Measurements from ENCODE around the gene TRIM63.
"Not testable (repeated sequence)": the region's sequence is repeated elsewhere in the genome, so short reads cannot be mapped to it uniquely, and the experiment has no call there.

TRIM63 gene

DNA sequence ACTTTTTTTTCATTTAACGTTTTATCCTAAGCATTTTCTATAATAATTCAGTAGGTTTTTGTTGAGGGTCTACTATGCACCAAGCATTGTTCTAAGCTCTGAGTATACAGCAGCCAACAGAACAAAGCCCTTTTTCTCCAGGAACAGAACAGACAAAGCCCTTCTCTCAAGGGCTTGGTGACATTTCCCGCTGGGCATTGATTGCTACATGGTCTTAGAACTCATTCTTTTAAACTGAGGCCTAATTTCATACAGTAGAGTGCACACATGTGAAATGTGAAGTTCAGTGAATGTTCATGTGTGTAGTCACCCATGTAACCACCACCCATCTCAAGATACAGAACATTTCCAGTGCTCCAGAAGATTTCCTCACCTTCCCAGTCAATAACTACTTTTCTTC is 29.0 kb upstream of the TRIM63 start:
- Histone ChIP-seq H3K9me3 (ENCODE audit: control insufficient read depth, insufficient read depth, low read length) (no peaks in the 10 kb centered on the region), H3K9ac (ENCODE audit: low read depth, low read length) (no peak overlapping the region), H3K36me3 (ENCODE audit: insufficient read depth, low read length) (no peaks in the 10 kb centered on the region), H3K4me1 (ENCODE audit: insufficient read depth, low read length) (peaks cover 31% of the 10 kb centered on the region)

DNA sequence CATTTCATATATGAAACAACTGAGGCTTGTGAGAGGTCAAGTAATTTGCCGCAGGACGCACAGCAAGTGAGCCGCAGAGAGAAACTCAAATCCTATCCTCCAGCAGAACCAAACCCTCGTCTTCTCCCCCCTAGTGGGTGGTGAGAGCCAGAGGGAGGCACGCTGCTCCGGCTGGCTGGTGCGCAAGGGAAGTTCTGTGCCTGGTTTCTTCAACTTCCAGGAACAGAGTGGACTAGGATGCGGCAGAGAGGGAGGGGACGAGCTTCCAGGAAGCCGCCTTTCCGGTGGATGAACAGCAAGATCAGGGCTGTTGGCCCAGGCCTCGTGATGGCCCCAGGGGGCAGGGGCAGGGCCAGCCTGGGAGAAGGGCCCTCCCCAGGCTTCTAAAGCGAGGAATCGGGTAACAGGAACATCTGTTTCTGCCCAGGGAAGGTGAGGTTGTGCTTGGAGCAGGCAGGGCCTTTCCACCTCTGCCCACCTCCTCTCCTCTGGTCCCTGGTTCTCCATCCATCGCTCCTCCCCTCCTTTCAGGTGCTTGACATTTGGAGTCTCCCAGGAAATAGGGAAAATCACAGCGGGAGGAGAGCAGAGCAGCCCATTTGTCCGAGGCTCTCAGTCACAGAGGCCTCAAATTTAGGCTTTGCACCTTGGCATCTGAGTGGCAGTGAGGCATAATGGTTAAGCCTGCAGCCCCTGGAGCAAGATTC is 27.4 kb upstream of the TRIM63 start:
- peak overlapping the region; percentile 24; the same call in 1 of the 2 replicates for H3K9ac ChIP-seq (ENCODE audit: low read depth, low read length)
- peaks cover 31% of the 10 kb centered on the region for H3K4me1 ChIP-seq (ENCODE audit: insufficient read depth, low read length)
- no peaks in the 10 kb centered on the region for H3K9me3 ChIP-seq (ENCODE audit: control insufficient read depth, insufficient read depth, low read length)
- no peaks in the 10 kb centered on the region for H3K36me3 ChIP-seq (ENCODE audit: insufficient read depth, low read length)

DNA sequence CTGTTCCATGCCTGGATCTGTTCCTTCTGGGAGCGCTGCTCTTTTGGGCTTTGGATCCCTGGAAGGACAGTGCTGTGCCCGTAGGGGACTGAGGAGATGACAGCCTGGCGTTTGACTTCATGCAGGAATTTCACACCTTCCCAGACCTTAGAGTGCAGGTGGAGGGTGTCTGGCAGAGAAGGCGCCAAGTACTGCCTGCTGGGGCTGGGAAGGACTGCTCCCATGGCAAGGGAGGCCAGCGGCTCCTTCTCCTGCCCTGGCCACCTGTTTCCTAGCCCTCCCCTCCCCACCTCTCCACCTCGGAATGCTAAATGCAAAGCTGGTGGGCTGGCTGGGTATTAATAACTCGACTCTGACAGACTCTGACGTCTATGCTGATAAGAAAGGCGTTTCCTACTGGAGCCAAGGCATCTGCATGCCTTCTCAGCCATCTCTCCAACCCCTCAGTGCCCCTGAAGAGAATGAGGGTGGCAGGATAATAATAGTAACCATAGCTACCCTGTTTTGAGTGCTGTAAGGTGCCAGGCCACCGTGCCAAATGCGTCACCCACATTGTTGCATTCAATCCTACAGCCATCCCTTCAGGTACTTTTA is 26.7 kb upstream of the TRIM63 start:
- Histone ChIP-seq H3K36me3 (ENCODE audit: insufficient read depth, low read length) (no peaks in the 10 kb centered on the region), H3K4me1 (ENCODE audit: insufficient read depth, low read length) (peaks cover 31% of the 10 kb centered on the region), H3K9me3 (ENCODE audit: control insufficient read depth, insufficient read depth, low read length) (no peaks in the 10 kb centered on the region), H3K9ac (ENCODE audit: low read depth, low read length) (peak overlapping the region; percentile 24; the same call in 1 of the 2 replicates)

DNA sequence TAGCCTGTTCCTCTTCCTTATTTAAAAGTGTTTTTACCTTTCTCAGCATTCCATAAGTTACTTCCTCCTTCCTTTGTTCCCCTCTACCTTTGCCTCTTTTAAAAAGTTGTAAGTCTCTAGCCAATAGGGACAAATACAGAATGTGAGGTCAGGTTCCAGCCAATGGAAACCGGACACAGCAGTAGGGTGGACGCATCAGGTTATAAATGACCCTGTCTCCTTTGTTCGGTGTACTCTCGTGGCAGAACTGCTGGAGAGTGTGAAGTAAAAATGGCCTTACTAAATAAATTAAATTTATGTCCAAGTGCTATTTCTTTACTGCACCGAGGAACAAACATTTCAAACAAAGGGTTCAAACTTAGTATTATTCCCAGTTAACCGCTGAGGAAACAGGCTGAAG is 26.1 kb upstream of the TRIM63 start:
- not testable (repeated sequence) for H3K9ac ChIP-seq (ENCODE audit: low read depth, low read length); H3K36me3 ChIP-seq (ENCODE audit: insufficient read depth, low read length); H3K9me3 ChIP-seq (ENCODE audit: control insufficient read depth, insufficient read depth, low read length)
- peaks cover 31% of the 10 kb centered on the region for H3K4me1 ChIP-seq (ENCODE audit: insufficient read depth, low read length)

DNA sequence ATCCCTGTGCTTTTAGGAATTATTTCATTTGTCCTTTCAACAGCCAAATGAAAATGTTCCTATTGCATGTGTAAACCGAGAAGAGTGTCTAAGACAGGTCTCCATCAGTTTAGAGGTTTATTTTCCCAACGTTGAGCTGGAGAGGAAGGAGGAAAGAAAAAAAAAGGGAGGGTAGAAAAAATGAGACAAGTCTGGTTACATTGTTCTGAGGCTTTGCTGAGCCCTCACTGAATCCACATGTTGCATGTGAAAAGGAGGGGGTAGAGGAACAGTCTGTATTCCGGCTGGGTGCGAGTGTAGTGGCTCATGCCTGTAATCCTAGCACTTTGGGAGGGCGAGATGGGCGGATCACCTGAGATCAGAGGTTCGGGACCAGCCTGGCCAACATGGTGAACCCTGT is 25.0 kb upstream of the TRIM63 start:
- no peak overlapping the region for H3K9ac ChIP-seq (ENCODE audit: low read depth, low read length)
- no peaks in the 10 kb centered on the region for H3K9me3 ChIP-seq (ENCODE audit: control insufficient read depth, insufficient read depth, low read length)
- H3K4me1 ChIP-seq (ENCODE audit: insufficient read depth, low read length): peaks cover 31% of the 10 kb centered on the region
- H3K36me3 ChIP-seq (ENCODE audit: insufficient read depth, low read length): no peaks in the 10 kb centered on the region

GRCh38 chr1:26090893-26091292 is 23.5 kb upstream of the TRIM63 start:
- peaks cover 31% of the 10 kb centered on the region for H3K4me1 ChIP-seq (ENCODE audit: insufficient read depth, low read length)
- no peaks in the 10 kb centered on the region for H3K36me3 ChIP-seq (ENCODE audit: insufficient read depth, low read length)

GRCh38 chr1:26089125-26089524 is 21.7 kb upstream of the TRIM63 start:
- H3K9ac ChIP-seq (ENCODE audit: low read depth, low read length): no peak overlapping the region
- H3K4me1 ChIP-seq (ENCODE audit: insufficient read depth, low read length): peaks cover 18% of the 10 kb centered on the region
- no peaks in the 10 kb centered on the region for H3K9me3 ChIP-seq (ENCODE audit: control insufficient read depth, insufficient read depth, low read length)
- no peaks in the 10 kb centered on the region for H3K36me3 ChIP-seq (ENCODE audit: insufficient read depth, low read length)

More at GRCh38 chr1:26090893-26091292, 23.5 kb upstream of the TRIM63 start:
- no peak overlapping the region for H3K9ac ChIP-seq (ENCODE audit: low read depth, low read length)
- no peaks in the 10 kb centered on the region for H3K9me3 ChIP-seq (ENCODE audit: control insufficient read depth, insufficient read depth, low read length)

- Histone ChIP-seq H3K9ac (ENCODE audit: low read depth, low read length) (no peak overlapping the region), H3K36me3 (ENCODE audit: insufficient read depth, low read length) (no peaks in the 10 kb centered on the region), H3K9me3 (ENCODE audit: control insufficient read depth, insufficient read depth, low read length) (no peaks in the 10 kb centered on the region)
Observed at GRCh38 chr1:26084844-26085243, 17.4 kb upstream of the TRIM63 start.

GRCh38 chr1:26084091-26084561 is 16.7 kb upstream of the TRIM63 start:
- peaks cover 5% of the 10 kb centered on the region; the same call in 1 of the 2 replicates for H3K4me1 ChIP-seq (ENCODE audit: insufficient read depth, low read length)
- H3K9me3 ChIP-seq (ENCODE audit: control insufficient read depth, insufficient read depth, low read length): no peaks in the 10 kb centered on the region
- no peaks in the 10 kb centered on the region for H3K36me3 ChIP-seq (ENCODE audit: insufficient read depth, low read length)
- H3K9ac ChIP-seq (ENCODE audit: low read depth, low read length): no peak overlapping the region

More at GRCh38 chr1:26084844-26085243, 17.4 kb upstream of the TRIM63 start:
- H3K4me1 ChIP-seq (ENCODE audit: insufficient read depth, low read length): peaks cover 5% of the 10 kb centered on the region; the same call in 1 of the 2 replicates

GRCh38 chr1:26083208-26083607 is 15.8 kb upstream of the TRIM63 start:
- no peak overlapping the region for H3K9ac ChIP-seq (ENCODE audit: low read depth, low read length)
- H3K9me3 ChIP-seq (ENCODE audit: control insufficient read depth, insufficient read depth, low read length): no peaks in the 10 kb centered on the region
- H3K36me3 ChIP-seq (ENCODE audit: insufficient read depth, low read length): no peaks in the 10 kb centered on the region
- H3K4me1 ChIP-seq (ENCODE audit: insufficient read depth, low read length): peaks cover 11% of the 10 kb centered on the region

- H3K4me1 ChIP-seq (ENCODE audit: insufficient read depth, low read length): peaks cover 11% of the 10 kb centered on the region
- H3K9ac ChIP-seq (ENCODE audit: low read depth, low read length): no peak overlapping the region
- no peaks in the 10 kb centered on the region for H3K36me3 ChIP-seq (ENCODE audit: insufficient read depth, low read length)
- no peaks in the 10 kb centered on the region for H3K9me3 ChIP-seq (ENCODE audit: control insufficient read depth, insufficient read depth, low read length)
Observed at GRCh38 chr1:26082020-26082350, 14.6 kb upstream of the TRIM63 start.

DNA sequence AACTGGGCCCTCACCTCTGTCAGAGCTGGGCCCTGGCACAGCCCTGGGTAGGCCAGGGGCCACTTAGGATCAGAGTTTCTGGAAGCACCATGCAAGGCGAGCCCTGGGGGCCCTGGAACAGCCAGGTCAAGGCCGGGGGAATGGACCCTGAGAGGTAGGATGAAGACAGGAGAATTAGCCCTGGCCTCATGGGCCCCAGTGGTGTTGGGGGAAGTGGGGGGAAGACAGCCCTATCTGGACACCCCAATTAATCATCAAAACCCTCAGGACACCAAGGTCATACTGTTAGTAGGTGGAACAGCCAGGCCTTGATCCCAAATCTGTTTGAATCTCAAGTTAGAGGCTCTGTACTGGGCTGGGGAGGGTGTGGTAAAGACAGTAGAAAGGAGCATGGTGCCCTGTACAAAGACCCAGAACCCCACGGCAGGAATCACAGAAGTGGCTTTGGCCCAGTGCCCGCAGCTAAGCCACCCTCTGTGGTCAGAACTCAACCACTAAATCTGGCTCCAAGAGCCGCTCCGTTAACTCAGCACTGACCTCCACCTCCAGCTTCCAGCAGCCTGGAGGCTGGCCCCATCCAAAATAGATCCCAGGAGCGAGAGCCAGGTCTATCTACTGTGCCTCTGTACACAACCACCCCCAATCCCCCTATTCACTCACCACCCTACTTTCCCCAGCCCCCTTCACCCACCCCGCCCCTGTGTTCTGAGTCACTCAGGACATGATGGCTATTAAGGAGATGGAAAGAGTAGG is 14.0 kb upstream of the TRIM63 start:
- peaks cover 11% of the 10 kb centered on the region for H3K4me1 ChIP-seq (ENCODE audit: insufficient read depth, low read length)

GRCh38 chr1:26079960-26080814 is 12.8 kb upstream of the TRIM63 start:
- H3K36me3 ChIP-seq (ENCODE audit: insufficient read depth, low read length): no peaks in the 10 kb centered on the region
- no peaks in the 10 kb centered on the region for H3K9me3 ChIP-seq (ENCODE audit: control insufficient read depth, insufficient read depth, low read length)
- peaks cover 11% of the 10 kb centered on the region for H3K4me1 ChIP-seq (ENCODE audit: insufficient read depth, low read length)
- no peak overlapping the region for H3K9ac ChIP-seq (ENCODE audit: low read depth, low read length)

More for the DNA sequence above, 14.0 kb upstream of the TRIM63 start:
- H3K9me3 ChIP-seq (ENCODE audit: control insufficient read depth, insufficient read depth, low read length): no peaks in the 10 kb centered on the region
- no peaks in the 10 kb centered on the region for H3K36me3 ChIP-seq (ENCODE audit: insufficient read depth, low read length)
- H3K9ac ChIP-seq (ENCODE audit: low read depth, low read length): no peak overlapping the region

- Histone ChIP-seq H3K4me1 (ENCODE audit: insufficient read depth, low read length) (peaks cover 11% of the 10 kb centered on the region), H3K36me3 (ENCODE audit: insufficient read depth, low read length) (no peaks in the 10 kb centered on the region), H3K9ac (ENCODE audit: low read depth, low read length) (no peak overlapping the region), H3K9me3 (ENCODE audit: control insufficient read depth, insufficient read depth, low read length) (no peaks in the 10 kb centered on the region)
Observed at GRCh38 chr1:26079178-26079563, 11.7 kb upstream of the TRIM63 start.
